DOHH2 (cell line): ENCODE data around the gene TAGLN2.

Experiments
- EZH2phosphoT487 ChIP-seq: fragments of 200-600 bp; sonication (generic); IDR thresholded peaks from 2 replicates; pipeline ENCODE4 v1.6.1; 2017; ENCODE audit warnings: borderline replicate concordance, mild to moderate bottlenecking, antibody characterized with exemption, low read length, moderate library complexity, mixed read lengths
- TF ChIP-seq, protein P1 (sequence below): fragments of 200-600 bp; sonication (generic); IDR thresholded peaks from one replicate; pipeline ENCODE4 v1.5.1; 2014; ENCODE audit warnings: antibody characterized with exemption, mild to moderate bottlenecking, low read depth, low read length; ENCODE audit not compliant: poor library complexity, severe bottlenecking

- no peak for TF ChIP-seq EZH2phosphoT487
- TF ChIP-seq, protein P1, sequence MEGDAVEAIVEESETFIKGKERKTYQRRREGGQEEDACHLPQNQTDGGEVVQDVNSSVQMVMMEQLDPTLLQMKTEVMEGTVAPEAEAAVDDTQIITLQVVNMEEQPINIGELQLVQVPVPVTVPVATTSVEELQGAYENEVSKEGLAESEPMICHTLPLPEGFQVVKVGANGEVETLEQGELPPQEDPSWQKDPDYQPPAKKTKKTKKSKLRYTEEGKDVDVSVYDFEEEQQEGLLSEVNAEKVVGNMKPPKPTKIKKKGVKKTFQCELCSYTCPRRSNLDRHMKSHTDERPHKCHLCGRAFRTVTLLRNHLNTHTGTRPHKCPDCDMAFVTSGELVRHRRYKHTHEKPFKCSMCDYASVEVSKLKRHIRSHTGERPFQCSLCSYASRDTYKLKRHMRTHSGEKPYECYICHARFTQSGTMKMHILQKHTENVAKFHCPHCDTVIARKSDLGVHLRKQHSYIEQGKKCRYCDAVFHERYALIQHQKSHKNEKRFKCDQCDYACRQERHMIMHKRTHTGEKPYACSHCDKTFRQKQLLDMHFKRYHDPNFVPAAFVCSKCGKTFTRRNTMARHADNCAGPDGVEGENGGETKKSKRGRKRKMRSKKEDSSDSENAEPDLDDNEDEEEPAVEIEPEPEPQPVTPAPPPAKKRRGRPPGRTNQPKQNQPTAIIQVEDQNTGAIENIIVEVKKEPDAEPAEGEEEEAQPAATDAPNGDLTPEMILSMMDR: no peak
These were observed 392 bp upstream of the TAGLN2 start for GRCh38 chr1:159925719-159926078.
